Upper lobe of left lung (tissue), 6 donors: ENCODE measurements around the gene PNKP. TPM values are rescaled to one million over a fixed set of nuclear protein-coding genes. Genes with fewer than 3 reads are reported as not detected.
A peak's percentile ranks its signal among the peaks of the same experiment; 100 is the strongest.

Source experiments
- ATAC-seq, 2 donors: fragments of 200-7000 bp; cut with Tn5 transposase; one replicate each; pipeline ENCODE4 v1.9.1; 2022; ENCODE audit warnings: mild to moderate bottlenecking in 2 of 2, moderate library complexity in 2 of 2; ENCODE audit not compliant: low FRiP score in 2 of 2
- DNase-seq, 2 donors: peaks; one replicate each; pipeline ENCODE4 v3.0.0-alpha.2; 2019 to 2020
- H3K27ac ChIP-seq, 4 donors: fragments of 200-600 bp; sonication (generic); one replicate each; pipeline ENCODE4 v1.5.1; 2016 to 2019
- H3K27me3 ChIP-seq, 4 donors: fragments of 200-600 bp; sonication (generic); one replicate each; pipeline ENCODE4 v1.5.1; 2017 to 2019
- H3K36me3 ChIP-seq, 4 donors: fragments of 200-600 bp; sonication (generic); one replicate each; pipeline ENCODE4 v1.5.1; 2016 to 2019
- H3K4me1 ChIP-seq, 4 donors: fragments of 200-600 bp; sonication (generic); one replicate each; pipeline ENCODE4 v1.5.1; 2018 to 2019
- H3K4me3 ChIP-seq, 4 donors: fragments of 200-600 bp; sonication (generic); one replicate each; pipeline ENCODE4 v1.5.1; 2017 to 2019; ENCODE audit warnings: mild to moderate bottlenecking in 2 of 4, moderate library complexity in 1 of 4
- H3K9me3 ChIP-seq, 4 donors: fragments of 200-600 bp; sonication (generic); one replicate each; pipeline ENCODE4 v1.5.1; 2018 to 2019
- CTCF ChIP-seq, 6 experiments: fragments of 450-650 bp in 4 of 6; fragments of 200-600 bp in 2 of 6; sonication (generic) in 2 of 6; IDR thresholded peaks; one replicate each; pipeline ENCODE4 v1.5.1; 2016 to 2019; ENCODE audit warnings: antibody characterized with exemption in 6 of 6
- EP300 ChIP-seq, 4 donors: sonication (generic); formaldehyde crosslinking; IDR thresholded peaks; one replicate each; pipeline ENCODE4 v1.5.1; 2017; ENCODE audit warnings: antibody characterized with exemption in 4 of 4, control low read depth in 2 of 4
- POLR2A ChIP-seq, 4 donors: fragments of 450-650 bp; IDR thresholded peaks; one replicate each; pipeline ENCODE4 v1.5.1; 2016 to 2017; ENCODE audit warnings: antibody characterized with exemption in 4 of 4, mild to moderate bottlenecking in 2 of 4
- POLR2AphosphoS5 ChIP-seq, 2 donors: sonication (generic); formaldehyde crosslinking; IDR thresholded peaks; one replicate each; pipeline ENCODE4 v1.5.1; 2017; ENCODE audit warnings: antibody characterized with exemption in 2 of 2
- WGBS, 2 donors: methylation state at CpG; one replicate each; pipeline ENCODE4 v1.1.5; 2017 to 2018; 5-methylcytosine and 5-hydroxymethylcytosine counted together
- total RNA-seq, 6 donors: library from RNA; depleted of rRNA in 4 of 6; stranded (reverse); fragments of >200 nt in 4 of 6; gene quantifications; one replicate each; pipeline versions ENCODE4 v1.1.0 to v1.2.1, GENCODE V29; 2016 to 2021
- donor health status: DM: no; HTN: no; CAD: no; lungs with moderate emphysema.
- donor health status: DM: no; HTN: yes; CAD: no; lungs with severe emphysema.

PNKP gene
- total RNA-seq, result 100 to 1,000 TPM in 2 of 6 donors, 10 to 100 TPM in 4; 47.6 to 321 (median 88.6) TPM

DNA sequence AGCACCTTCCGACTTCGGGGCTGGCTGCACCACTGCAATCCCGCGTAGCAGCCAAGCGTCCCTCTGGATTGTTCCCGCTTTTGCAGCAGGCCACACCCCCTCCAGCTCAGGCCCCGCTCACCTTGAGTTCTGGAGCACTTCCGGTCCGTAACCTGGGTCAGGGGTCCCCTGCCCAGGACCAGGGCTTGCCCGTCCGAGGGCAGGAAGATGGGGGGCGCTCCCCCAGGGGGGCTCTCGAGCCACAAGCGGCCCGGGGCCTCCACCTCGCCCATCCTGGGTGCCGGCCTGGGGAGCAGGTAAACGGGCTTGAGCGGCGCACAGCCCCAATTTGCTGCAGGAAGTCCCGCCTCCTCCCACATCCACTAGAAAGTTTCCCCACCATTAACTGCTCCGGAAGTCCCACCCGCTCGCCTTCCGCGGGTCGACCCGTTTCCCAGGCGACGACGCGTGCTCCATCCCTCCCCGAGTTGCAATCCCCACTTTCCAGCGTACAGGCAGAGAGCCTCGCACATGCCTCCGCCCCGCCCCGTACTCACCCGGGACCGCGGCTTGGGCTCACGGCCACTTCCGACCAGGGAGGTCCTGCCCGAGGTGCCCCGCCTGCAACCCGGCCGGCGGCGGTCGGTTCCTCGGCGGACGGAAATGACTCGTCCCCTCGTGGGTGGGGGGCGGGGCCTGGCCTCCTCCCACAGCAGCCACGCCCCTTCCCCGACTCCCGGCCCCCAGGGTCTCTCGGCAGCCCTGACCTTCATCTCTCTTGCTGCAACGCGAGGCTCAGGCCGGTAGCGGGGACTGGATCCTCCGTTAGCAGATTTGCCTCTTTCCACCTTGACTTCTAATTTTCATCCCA lies at the start of gene PNKP:
PNKP (minus strand) TSS at position 644 of the 850 bp plus-strand sequence; CDS start at position 272, 372 bp downstream.
- peak; percentile 89 to 97 for DNase-seq
- Histone ChIP-seq H3K36me3 (peaks cover 0 to 37% (median 24%) of the 10 kb centered on the region in 4 donors), H3K4me3 (peak within 1 kb of the TSS; percentile 66 to 89 (median 82)), H3K27ac (peak within 1 kb of the TSS; percentile 88 to 94 (median 93)), H3K27me3 (no peaks in the 10 kb centered on the region), H3K4me1 (peaks cover 44 to 51% (median 47%) of the 10 kb centered on the region in 4 donors), H3K9me3 (no peaks in the 10 kb centered on the region)
- WGBS, 2 donors, result 1% methylated on average over 35 to 42 of the region's 65 CpGs
- TF ChIP-seq EP300 (IDR thresholded peaks at IDR 0.05) (peak in 1 of 4 donors; percentile 50), POLR2AphosphoS5 (IDR thresholded peaks at IDR 0.05) (peak; percentile 91 to 95), POLR2A (IDR thresholded peaks at IDR 0.05) (peak in 3 of 4 donors; percentile 33 to 87 (median 75)), CTCF (IDR thresholded peaks at IDR 0.05) (peak in 2 of 6 experiments; percentile 13 to 18)
- peak; percentile 85 to 86 for ATAC-seq

GRCh38 chr19:49915271-49915670 lies 47.9 kb upstream of the PNKP start:
- H3K4me3 ChIP-seq, result no peak overlapping the region
- TF ChIP-seq CTCF (IDR thresholded peaks at IDR 0.05) (peak in 1 of 6 experiments; percentile 12), POLR2AphosphoS5 (IDR thresholded peaks at IDR 0.05) (no peak)
- 93 to 99% methylated on average over 6 of the region's 6 CpGs for WGBS, 2 donors
- no peak for ATAC-seq
- no peaks in the 10 kb centered on the region for H3K27me3 ChIP-seq
- peaks cover 5 to 24% (median 8%) of the 10 kb centered on the region in 4 donors for H3K4me1 ChIP-seq
- H3K9me3 ChIP-seq, result no peaks in the 10 kb centered on the region
- no peak for DNase-seq
- H3K27ac ChIP-seq, result no peak overlapping the region
- peaks cover 0 to 52% (median 21%) of the 10 kb centered on the region in 4 donors for H3K36me3 ChIP-seq

GRCh38 chr19:49913720-49914119 lies 46.3 kb upstream of the PNKP start:
- H3K36me3 ChIP-seq, result peaks cover 0 to 56% (median 29%) of the 10 kb centered on the region in 4 donors
- WGBS, 2 donors, result 88 to 90% methylated on average over 10 of the region's 10 CpGs
- H3K4me3 ChIP-seq, result no peak overlapping the region
- H3K27me3 ChIP-seq, result no peaks in the 10 kb centered on the region
- no peaks in the 10 kb centered on the region for H3K9me3 ChIP-seq
- TF ChIP-seq CTCF (IDR thresholded peaks at IDR 0.05) (no peak), POLR2A (IDR thresholded peaks at IDR 0.05) (no peak), EP300 (IDR thresholded peaks at IDR 0.05) (no peak), POLR2AphosphoS5 (IDR thresholded peaks at IDR 0.05) (no peak)
- DNase-seq (no peak), ATAC-seq (no peak)
- no peak overlapping the region for H3K27ac ChIP-seq
- peaks cover 5 to 24% (median 8%) of the 10 kb centered on the region in 4 donors for H3K4me1 ChIP-seq

GRCh38 chr19:49912965-49913685 lies 45.7 kb upstream of the PNKP start:
- no peak for ATAC-seq
- DNase-seq, result peak in 1 of 2 donors; percentile 69
- H3K4me3 ChIP-seq, result no peak overlapping the region

More at GRCh38 chr19:49912965-49913685, 45.7 kb upstream of the PNKP start:
- TF ChIP-seq CTCF (IDR thresholded peaks at IDR 0.05) (peak in 1 of 6 experiments; percentile 10), POLR2A (IDR thresholded peaks at IDR 0.05) (no peak)
- H3K36me3 ChIP-seq, result peaks cover 0 to 58% (median 35%) of the 10 kb centered on the region in 4 donors
- peak overlapping the region in 1 of 4 donors; percentile 15 for H3K27ac ChIP-seq
- WGBS, 2 donors, result 68 to 76% methylated on average over 14 to 21 of the region's 21 CpGs
- peaks cover 5 to 24% (median 8%) of the 10 kb centered on the region in 4 donors for H3K4me1 ChIP-seq
- no peaks in the 10 kb centered on the region for H3K27me3 ChIP-seq
- H3K9me3 ChIP-seq, result no peaks in the 10 kb centered on the region
